ENCODE data around the gene COL4A5. TPM values are rescaled to one million over a fixed set of nuclear protein-coding genes. Genes with fewer than 3 reads are reported as not detected.
"Not testable (repeated sequence)": the region's sequence is repeated elsewhere in the genome, so short reads cannot be mapped to it uniquely, and the experiment has no call there.

The COL4A5 gene
- total RNA-seq, 6 experiments from 2014 or later, result 4.3 to 7.9 (median 6.2) TPM

DNA sequence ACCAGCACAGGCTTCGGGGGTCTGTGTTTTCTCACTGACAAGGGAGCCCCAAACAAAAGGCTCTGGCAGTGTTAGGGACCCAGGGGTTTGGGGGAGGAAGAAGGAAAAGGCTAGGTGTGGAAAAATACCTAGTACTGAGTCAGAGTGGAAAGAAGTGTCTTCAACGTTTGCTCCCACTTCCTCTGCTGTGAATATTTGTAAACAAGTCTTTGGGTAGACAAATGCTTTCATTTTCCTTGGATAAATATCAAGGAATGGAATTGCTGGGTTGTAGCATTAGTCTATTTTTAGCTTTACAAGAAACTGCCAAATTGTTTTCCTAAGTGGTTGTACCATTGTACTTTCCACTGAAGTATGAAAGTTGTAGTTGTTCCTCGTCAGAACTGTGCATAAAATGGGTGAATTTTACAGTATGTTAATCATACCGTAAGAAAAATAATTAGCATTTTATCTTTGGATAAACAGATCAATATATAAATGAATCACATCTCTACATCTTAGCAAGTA lies 17.4 kb downstream of the COL4A5 start:
- H3K4me3 Mint-ChIP-seq, result no peak overlapping the region
- no peak overlapping the region for H3K27ac Mint-ChIP-seq
- no peaks in the 10 kb centered on the region for H3K27me3 Mint-ChIP-seq (ENCODE audit: insufficient read depth)
- no peaks in the 10 kb centered on the region for H3K9me3 Mint-ChIP-seq
- TF ChIP-seq CTCF (IDR thresholded peaks at IDR 0.05), result no peak
- DNase-seq, result no peak
- no peaks in the 10 kb centered on the region; the same call in 1 of the 2 replicates for H3K4me1 Mint-ChIP-seq (ENCODE audit: low read depth)
- no peaks in the 10 kb centered on the region for H3K36me3 Mint-ChIP-seq (ENCODE audit: low read depth)

- Mint-ChIP-seq H3K4me3 (no peak overlapping the region), H3K4me1 (ENCODE audit: low read depth) (no peaks in the 10 kb centered on the region), H3K27ac (no peak overlapping the region), H3K36me3 (ENCODE audit: low read depth) (no peaks in the 10 kb centered on the region), H3K9me3 (no peaks in the 10 kb centered on the region), H3K27me3 (ENCODE audit: insufficient read depth) (no peaks in the 10 kb centered on the region)
- no peak for TF ChIP-seq CTCF (IDR thresholded peaks at IDR 0.05)
- no peak for DNase-seq
Observed at GRCh38 chrX:108464604-108465003, 25.0 kb downstream of the COL4A5 start.

GRCh38 chrX:108468486-108468885 lies 28.8 kb downstream of the COL4A5 start:
- Mint-ChIP-seq H3K9me3 (no peaks in the 10 kb centered on the region), H3K4me1 (ENCODE audit: low read depth) (no peaks in the 10 kb centered on the region), H3K4me3 (no peak overlapping the region), H3K27ac (no peak overlapping the region), H3K36me3 (ENCODE audit: low read depth) (peaks cover 6% of the 10 kb centered on the region; the same call in 1 of the 2 replicates), H3K27me3 (ENCODE audit: insufficient read depth) (no peaks in the 10 kb centered on the region)
- DNase-seq, result peak; percentile 38
- TF ChIP-seq CTCF (IDR thresholded peaks at IDR 0.05), result no peak

DNA sequence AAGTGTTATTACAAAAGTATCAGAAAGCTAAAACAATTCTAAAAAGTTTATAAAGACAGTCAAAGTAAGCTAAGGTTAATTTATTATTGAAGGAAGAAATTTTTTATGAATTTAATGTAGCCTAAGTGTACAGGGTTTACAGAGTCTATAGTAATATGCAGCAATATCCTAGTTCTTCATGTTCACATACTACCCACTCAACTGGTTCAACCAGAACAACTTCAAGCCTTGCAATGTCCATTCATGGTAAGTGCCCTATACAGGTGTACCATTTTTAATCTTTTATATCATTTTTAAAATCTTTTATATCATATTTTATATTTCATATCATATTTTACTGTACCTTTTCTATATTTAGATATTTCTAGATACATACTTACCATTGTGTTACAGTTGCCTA lies 34.3 kb downstream of the COL4A5 start:
- Mint-ChIP-seq H3K4me3 (no peak overlapping the region), H3K27me3 (ENCODE audit: insufficient read depth) (no peaks in the 10 kb centered on the region), H3K9me3 (no peaks in the 10 kb centered on the region), H3K27ac (no peak overlapping the region), H3K36me3 (ENCODE audit: low read depth) (peaks cover 6% of the 10 kb centered on the region; the same call in 1 of the 2 replicates), H3K4me1 (ENCODE audit: low read depth) (no peaks in the 10 kb centered on the region)
- TF ChIP-seq CTCF (IDR thresholded peaks at IDR 0.05), result no peak
- DNase-seq, result no peak

DNA sequence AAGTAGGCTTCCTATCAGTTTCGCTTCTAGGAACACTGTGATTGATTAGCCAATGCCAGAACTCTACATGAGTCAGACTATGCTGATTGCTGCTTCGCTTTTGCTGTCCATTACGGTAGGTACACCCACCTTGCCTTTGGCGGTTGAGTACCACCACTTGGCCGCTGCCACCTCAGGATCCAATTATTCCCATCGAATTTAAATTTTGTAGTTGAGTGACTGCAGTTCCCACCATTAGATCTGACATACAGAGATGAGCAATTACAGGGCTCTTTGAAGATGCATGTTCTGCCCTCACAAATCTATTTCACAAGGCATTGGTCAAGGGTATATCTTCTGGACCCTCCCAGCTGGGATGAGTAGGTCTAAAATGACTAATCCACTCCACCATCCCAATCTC lies 41.9 kb downstream of the COL4A5 start:
- not testable (repeated sequence) for H3K27ac Mint-ChIP-seq; H3K9me3 Mint-ChIP-seq; H3K4me1 Mint-ChIP-seq (ENCODE audit: low read depth); DNase-seq; H3K27me3 Mint-ChIP-seq (ENCODE audit: insufficient read depth); H3K36me3 Mint-ChIP-seq (ENCODE audit: low read depth); H3K4me3 Mint-ChIP-seq

GRCh38 chrX:108484251-108484650 lies 44.6 kb downstream of the COL4A5 start:
- no peak for TF ChIP-seq CTCF (IDR thresholded peaks at IDR 0.05)
- Mint-ChIP-seq H3K4me3 (no peak overlapping the region), H3K9me3 (peaks cover 5% of the 10 kb centered on the region; the same call in 1 of the 2 replicates), H3K36me3 (ENCODE audit: low read depth) (peaks cover 8% of the 10 kb centered on the region; the same call in 1 of the 2 replicates), H3K4me1 (ENCODE audit: low read depth) (no peaks in the 10 kb centered on the region), H3K27me3 (ENCODE audit: insufficient read depth) (peaks cover 1% of the 10 kb centered on the region; the same call in 1 of the 2 replicates), H3K27ac (no peak overlapping the region)
- no peak for DNase-seq

Data from HFFc6 (cell line).